ENCODE data around the gene FAM210B. TPM values are rescaled to one million over a fixed set of nuclear protein-coding genes. Genes with fewer than 3 reads are reported as not detected.
"Not testable (repeated sequence)": the region's sequence is repeated elsewhere in the genome, so short reads cannot be mapped to it uniquely, and the experiment has no call there.

The FAM210B gene
- polyA plus RNA-seq, 3 donors: 43.1 to 45.3 (median 44.7) TPM

GRCh38 chr20:56360133-56360907 lies 1.5 kb downstream of the FAM210B start:
- DNase-seq (ENCODE audit: low read depth in 3 of 3, low spot score in 2 of 3): no peak

- no peak for DNase-seq (ENCODE audit: low read depth in 3 of 3, low spot score in 2 of 3)
These were observed 2.1 kb downstream of the FAM210B start for GRCh38 chr20:56360908-56361205.

GRCh38 chr20:56361900-56362299 lies 3.1 kb downstream of the FAM210B start:
- DNase-seq (ENCODE audit: low read depth in 3 of 3, low spot score in 2 of 3): no peak

DNA sequence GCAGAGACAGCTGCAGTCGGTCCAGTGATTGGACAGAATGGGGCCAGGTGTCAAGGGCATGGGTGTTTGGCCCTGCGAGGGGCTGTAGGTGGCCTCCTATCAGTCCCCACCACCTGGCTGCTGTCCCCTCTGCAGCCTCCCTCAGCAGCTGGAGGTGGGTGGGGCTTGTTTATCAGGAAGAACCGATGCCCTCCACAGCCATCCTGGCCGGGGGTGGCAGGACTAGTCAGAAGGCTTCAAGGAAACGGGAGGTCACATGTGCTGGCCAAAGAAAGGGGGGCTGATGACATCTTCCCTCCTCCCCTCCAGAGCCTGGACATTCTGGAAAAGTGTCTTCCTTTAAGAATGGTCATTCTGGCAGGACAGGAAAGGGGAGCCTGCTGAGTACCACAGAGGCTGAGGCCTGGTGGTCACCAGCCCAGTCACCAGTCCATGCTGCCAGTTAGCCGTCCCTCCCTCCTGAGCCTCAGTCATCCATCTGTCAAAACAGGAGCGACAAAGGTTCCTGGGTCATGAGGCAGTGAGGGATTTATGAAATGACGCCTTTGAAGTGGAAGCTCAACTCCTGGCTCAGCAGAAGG lies 4.1 kb downstream of the FAM210B start:
- DNase-seq (ENCODE audit: low read depth in 3 of 3, low spot score in 2 of 3): no peak

DNA sequence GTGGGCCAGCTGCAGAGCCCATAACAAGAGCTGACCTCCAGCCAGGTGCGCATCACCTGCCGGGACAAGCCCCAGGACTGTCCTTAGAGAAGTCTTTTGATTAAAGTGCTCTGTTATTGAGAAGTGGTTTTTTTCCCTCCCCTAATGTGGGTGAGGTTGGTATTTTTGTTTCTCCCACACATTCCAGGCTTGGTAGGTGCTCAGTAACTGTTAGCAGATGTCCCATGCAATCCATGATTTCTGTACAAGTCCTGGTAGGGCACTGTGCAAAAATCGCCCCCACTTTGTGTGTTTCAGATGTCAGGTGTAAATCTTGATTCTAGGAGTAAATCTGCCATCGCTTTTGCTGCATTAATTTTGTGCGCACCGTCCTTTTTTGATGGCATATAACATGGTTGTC lies 4.7 kb downstream of the FAM210B start:
- no peak for DNase-seq (ENCODE audit: low read depth in 3 of 3, low spot score in 2 of 3)

GRCh38 chr20:56368351-56369134 lies 9.8 kb downstream of the FAM210B start:
- DNase-seq (ENCODE audit: low read depth in 3 of 3, low spot score in 2 of 3): no peak

GRCh38 chr20:56369179-56369578 lies 10.4 kb downstream of the FAM210B start:
- no peak for DNase-seq (ENCODE audit: low read depth in 3 of 3, low spot score in 2 of 3)

DNA sequence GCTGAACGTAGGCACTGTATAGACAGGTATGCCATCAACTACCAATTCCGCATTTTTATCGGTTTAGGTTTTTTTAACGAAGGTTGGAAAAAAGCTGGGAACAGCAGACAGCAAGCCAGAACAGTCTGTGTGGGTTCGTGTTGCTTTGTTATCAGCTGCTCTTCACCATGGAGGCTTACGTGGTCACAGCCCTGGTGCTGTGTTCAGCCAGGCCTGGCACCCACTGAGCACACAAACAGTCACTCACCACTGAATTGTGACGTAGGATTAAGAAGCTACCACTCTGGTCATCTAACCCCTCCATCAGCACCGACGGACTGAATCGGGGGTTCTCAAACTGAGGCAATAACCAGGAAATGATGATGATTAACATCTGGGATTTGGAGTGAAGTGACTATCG lies 13.2 kb downstream of the FAM210B start:
- no peak for DNase-seq (ENCODE audit: low read depth in 3 of 3, low spot score in 2 of 3)

DNA sequence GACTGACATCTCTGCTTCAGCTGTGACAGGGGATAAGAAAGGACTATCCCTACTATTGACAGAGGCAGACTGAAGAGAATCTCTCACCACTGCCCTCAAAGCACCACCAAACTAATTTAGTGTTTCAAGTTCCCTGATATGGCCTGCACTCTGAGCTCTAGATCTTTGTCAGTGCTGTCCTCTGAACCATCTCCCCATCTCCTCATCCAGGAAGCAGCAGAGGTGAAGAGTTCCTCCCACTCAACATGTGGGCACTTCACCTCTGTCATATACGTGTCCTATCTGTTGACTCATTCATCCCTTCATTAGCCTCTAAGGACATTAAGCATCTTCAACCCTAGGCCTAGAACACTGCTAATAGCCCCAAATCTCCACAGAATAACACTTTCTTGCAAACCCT lies 14.1 kb downstream of the FAM210B start:
- DNase-seq (ENCODE audit: low read depth in 3 of 3, low spot score in 2 of 3): no peak

- no peak for DNase-seq (ENCODE audit: low read depth in 3 of 3, low spot score in 2 of 3)
These were observed 15.2 kb downstream of the FAM210B start for GRCh38 chr20:56373942-56374341.

DNA sequence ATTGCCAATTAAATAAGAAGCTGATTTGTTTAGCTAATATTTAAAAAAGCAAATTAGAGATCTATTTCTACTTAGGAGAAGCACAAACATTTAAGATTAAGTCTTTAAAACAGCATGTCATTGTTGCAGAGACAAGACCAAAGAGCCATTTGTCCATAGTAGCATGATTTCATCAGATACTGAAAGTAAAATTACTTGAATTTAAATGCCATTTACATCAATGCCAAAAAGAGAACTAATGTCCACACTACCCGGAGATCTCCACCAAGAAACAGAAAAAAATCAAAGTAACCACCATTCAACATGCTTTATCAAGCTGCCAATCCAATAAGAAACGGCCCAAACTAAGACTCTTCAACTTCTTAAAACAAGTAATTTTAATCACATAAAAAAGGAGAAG lies 17.6 kb downstream of the FAM210B start:
- DNase-seq (ENCODE audit: low read depth in 3 of 3, low spot score in 2 of 3): no peak

GRCh38 chr20:56378386-56378785 lies 19.6 kb downstream of the FAM210B start:
- DNase-seq (ENCODE audit: low read depth in 3 of 3, low spot score in 2 of 3): no peak

- no peak for DNase-seq (ENCODE audit: low read depth in 3 of 3, low spot score in 2 of 3)
These were observed 21.6 kb downstream of the FAM210B start for GRCh38 chr20:56380375-56380774.

- no peak for DNase-seq (ENCODE audit: low read depth in 3 of 3, low spot score in 2 of 3)
These were observed 22.7 kb downstream of the FAM210B start for GRCh38 chr20:56381501-56381900.

DNA sequence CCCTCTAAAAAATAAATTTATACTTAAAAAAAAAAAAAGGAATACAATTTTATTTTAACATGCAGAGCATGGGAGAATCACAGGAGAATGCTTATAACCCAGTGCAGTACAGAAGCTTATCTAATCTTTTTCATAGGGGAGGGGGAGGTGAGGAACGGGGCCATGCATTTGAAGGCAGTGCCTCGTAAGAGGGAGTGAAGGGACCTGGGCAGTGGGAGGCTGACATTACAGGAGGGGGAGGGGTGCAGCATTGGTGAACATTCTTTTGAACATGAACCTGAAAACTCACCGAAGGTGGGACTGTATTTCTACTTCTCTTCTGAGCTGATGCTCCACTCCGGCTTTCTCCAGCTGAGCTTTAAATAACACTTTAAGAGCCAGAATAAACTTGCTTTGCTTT lies 23.9 kb downstream of the FAM210B start:
- no peak for DNase-seq (ENCODE audit: low read depth in 3 of 3, low spot score in 2 of 3)

DNA sequence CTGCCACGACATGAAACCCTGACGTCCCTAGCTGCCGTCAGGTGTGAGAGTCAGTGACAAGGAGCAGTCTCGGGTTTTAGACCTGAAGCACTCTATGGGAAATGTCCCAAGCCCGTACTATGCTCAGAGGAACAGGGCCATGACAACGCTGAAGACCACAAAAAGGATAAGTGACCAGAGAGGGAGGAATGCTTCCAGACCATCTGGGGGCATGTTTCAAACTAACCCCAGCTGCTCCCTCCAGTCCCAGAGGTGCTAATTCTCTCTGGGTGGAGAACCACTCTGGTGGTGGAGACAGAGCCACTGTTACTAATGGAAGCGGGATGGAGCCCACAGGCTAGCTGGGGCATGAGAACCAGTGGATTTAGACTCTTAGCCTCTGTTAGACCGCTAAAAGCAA lies 24.6 kb downstream of the FAM210B start:
- no peak for DNase-seq (ENCODE audit: low read depth in 3 of 3, low spot score in 2 of 3)

GRCh38 chr20:56385130-56385529 lies 26.4 kb downstream of the FAM210B start:
- no peak for DNase-seq (ENCODE audit: low read depth in 3 of 3, low spot score in 2 of 3)

- DNase-seq (ENCODE audit: low read depth in 3 of 3, low spot score in 2 of 3): no peak
These were observed 27.4 kb downstream of the FAM210B start for GRCh38 chr20:56386219-56386618.

DNA sequence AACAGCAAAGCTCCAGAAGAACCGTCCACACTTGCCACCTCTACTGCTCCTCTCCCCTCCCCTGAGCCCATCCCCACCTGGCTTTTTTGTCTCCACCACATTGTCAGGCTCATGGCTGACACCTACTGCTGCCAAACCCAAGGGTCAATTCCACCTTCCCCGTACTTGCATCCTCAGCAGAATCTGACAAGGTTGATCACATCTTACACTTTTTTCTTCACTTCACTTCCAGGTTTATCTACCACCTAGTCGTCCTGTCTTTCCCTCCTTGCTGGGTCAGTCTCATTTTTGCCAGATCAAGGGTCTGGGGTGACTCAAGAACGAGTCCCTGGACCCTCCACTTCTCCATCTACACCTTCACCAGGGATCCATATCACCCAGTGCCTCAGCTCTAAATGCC lies 30.1 kb downstream of the FAM210B start:
- DNase-seq (ENCODE audit: low read depth in 3 of 3, low spot score in 2 of 3): no peak

- no peak for DNase-seq (ENCODE audit: low read depth in 3 of 3, low spot score in 2 of 3)
These were observed 31.0 kb downstream of the FAM210B start for GRCh38 chr20:56389807-56390206.

- not testable (repeated sequence) for DNase-seq (ENCODE audit: low read depth in 3 of 3, low spot score in 2 of 3)
These were observed 31.6 kb downstream of the FAM210B start for GRCh38 chr20:56390396-56390795.

DNA sequence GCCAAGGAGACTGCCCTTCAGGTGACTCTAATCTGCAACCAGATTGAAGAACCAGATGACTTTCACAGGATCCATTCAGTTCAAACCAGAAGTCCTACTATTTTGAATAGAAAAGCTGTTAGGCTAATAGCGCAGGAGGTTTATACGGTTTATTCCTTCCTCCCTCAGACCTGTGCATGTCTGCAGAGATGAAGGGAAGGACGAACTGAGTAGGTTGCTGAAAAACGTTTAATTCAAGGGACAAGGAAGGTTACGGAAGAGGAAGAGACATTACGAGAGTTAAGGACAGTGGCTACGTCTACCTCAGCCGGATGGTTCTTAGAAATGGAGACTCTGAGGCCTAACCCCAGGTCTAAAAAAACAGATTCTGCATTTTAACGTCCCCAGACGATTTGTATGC lies 32.3 kb downstream of the FAM210B start:
- no peak for DNase-seq (ENCODE audit: low read depth in 3 of 3, low spot score in 2 of 3)
